BJ (cell line): ENCODE data around the gene RUNX1. TPM values are rescaled to one million over a fixed set of nuclear protein-coding genes. Genes with fewer than 3 reads are reported as not detected.

Source experiments
- CTCF ChIA-PET: fragments of 350-600 bp; formaldehyde crosslinking; extraction: SDS; loops from one replicate; lab custom pipeline; 2021; ENCODE audit warnings: antibody characterized with exemption, inconsistent platforms; lab: Yijun Ruan, JAX
- POLR2A ChIA-PET: fragments of 300-600 bp; sonication (Branson Sonifier 250); formaldehyde crosslinking; extraction: SDS; loops from one replicate; lab custom pipeline; 2021; ENCODE audit warnings: antibody characterized with exemption; lab: Charles Lee
- DNase-seq: peaks from one replicate; pipeline ENCODE4 v3.0.0-alpha.2; 2011; ENCODE audit warnings: low read depth
- H3K27me3 ChIP-seq: 2 replicates; pipeline ENCODE4 v1.6.0; 2011; ENCODE audit warnings: low read length; ENCODE audit not compliant: control insufficient read depth, insufficient read depth
- H3K36me3 ChIP-seq: 2 replicates; pipeline ENCODE4 v1.5.1; 2011; ENCODE audit warnings: low read length; ENCODE audit not compliant: control insufficient read depth, insufficient read depth
- H3K4me3 ChIP-seq: 2 replicates; pipeline ENCODE4 v1.5.1; 2011; ENCODE audit warnings: low read depth, mild to moderate bottlenecking, control low read depth, low read length
- polyA plus RNA-seq: library from polyadenylated mRNA; depleted of rRNA; stranded (reverse); fragments of >200 nt; gene quantifications from 2 replicates; pipeline ENCODE4 v1.2.3, GENCODE V29; 2011
- TF ChIP-seq, protein P1 (sequence below): IDR thresholded peaks from 2 replicates; pipeline ENCODE4 v1.5.1; 2011; ENCODE audit warnings: low read depth, mild to moderate bottlenecking, control low read depth, inconsistent platforms, low read length, moderate library complexity; ENCODE audit not compliant: insufficient read depth

RUNX1 gene
- polyA plus RNA-seq, 1 experiment = 36.1 TPM

- CTCF ChIA-PET = interaction anchor here (1.5 to 1.7 kb wide), 2 partner anchors 28 to 64 kb away, joined by 3 to 5 read pairs; no protein-coding TSS in a partner anchor
Observed at GRCh38 chr21:34809822-34810221, 239.3 kb downstream of the RUNX1 start.

DNA sequence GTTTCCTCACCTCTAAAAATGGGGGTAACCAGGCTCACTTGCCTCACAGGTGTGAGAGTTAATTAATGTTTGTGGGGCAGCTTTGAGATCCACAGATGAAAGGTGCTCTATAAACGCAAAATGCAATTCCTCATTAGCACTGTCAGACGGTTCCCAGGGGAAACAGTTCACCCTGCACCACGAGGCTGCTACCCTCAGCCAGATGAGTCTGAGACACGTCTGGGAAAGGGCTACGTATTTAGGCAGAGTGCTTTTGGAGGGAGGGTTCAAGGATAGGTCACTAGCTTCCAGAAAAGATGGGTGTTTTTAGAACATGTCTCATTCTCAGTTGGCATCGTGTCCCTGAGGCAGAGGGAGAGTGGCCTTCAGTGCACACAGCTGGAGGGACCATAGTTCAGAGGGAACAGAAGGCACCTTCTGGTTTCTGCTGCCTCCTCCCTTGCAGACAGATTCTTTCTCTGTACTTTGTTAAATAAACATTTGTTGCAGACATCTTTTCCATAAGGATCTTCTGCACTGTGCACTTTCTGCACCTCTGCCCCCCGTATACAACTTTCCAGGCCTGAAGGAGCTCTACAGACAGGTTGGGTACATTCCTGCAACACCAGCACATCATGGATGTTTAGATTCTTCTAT, 240.4 kb downstream of the RUNX1 start:
- CTCF ChIA-PET = interaction anchor here (0.9 to 1.8 kb wide), 5 partner anchors 29 to 1304 kb away, joined by 3 to 6 read pairs (median 3); no protein-coding TSS in a partner anchor
- H3K36me3 ChIP-seq = peaks cover 13% of the 10 kb centered on the region
- H3K27me3 ChIP-seq = no peaks in the 10 kb centered on the region
- TF ChIP-seq, protein P1, sequence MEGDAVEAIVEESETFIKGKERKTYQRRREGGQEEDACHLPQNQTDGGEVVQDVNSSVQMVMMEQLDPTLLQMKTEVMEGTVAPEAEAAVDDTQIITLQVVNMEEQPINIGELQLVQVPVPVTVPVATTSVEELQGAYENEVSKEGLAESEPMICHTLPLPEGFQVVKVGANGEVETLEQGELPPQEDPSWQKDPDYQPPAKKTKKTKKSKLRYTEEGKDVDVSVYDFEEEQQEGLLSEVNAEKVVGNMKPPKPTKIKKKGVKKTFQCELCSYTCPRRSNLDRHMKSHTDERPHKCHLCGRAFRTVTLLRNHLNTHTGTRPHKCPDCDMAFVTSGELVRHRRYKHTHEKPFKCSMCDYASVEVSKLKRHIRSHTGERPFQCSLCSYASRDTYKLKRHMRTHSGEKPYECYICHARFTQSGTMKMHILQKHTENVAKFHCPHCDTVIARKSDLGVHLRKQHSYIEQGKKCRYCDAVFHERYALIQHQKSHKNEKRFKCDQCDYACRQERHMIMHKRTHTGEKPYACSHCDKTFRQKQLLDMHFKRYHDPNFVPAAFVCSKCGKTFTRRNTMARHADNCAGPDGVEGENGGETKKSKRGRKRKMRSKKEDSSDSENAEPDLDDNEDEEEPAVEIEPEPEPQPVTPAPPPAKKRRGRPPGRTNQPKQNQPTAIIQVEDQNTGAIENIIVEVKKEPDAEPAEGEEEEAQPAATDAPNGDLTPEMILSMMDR = no peak
- no peak for DNase-seq
- POLR2A ChIA-PET = interaction anchor here (0.5 kb wide), 1 partner anchor 507 kb away, joined by 4 read pairs; no protein-coding TSS in a partner anchor
- H3K4me3 ChIP-seq = no peak overlapping the region

More at GRCh38 chr21:34809822-34810221, 239.3 kb downstream of the RUNX1 start:
- no peak for DNase-seq
- no peaks in the 10 kb centered on the region for H3K27me3 ChIP-seq
- TF ChIP-seq, protein P1 = no peak
- no peak overlapping the region for H3K4me3 ChIP-seq
- peaks cover 15% of the 10 kb centered on the region for H3K36me3 ChIP-seq
- POLR2A ChIA-PET = no interaction called here

GRCh38 chr21:34807881-34808568, 241.1 kb downstream of the RUNX1 start:
- POLR2A ChIA-PET = interaction anchor here (0.5 kb wide), 1 partner anchor 506 kb away, joined by 4 read pairs; no protein-coding TSS in a partner anchor

GRCh38 chr21:34807146-34807880, 241.8 kb downstream of the RUNX1 start:
- Histone ChIP-seq H3K27me3 (no peaks in the 10 kb centered on the region), H3K4me3 (no peak overlapping the region), H3K36me3 (peaks cover 15% of the 10 kb centered on the region)
- DNase-seq = peak; percentile 70
- ChIA-PET POLR2A (no interaction called here), CTCF (interaction anchor here (0.8 to 1.8 kb wide), 3 partner anchors 51 to 1306 kb away, joined by 3 to 6 read pairs (median 3); no protein-coding TSS in a partner anchor)
- TF ChIP-seq, protein P1 = no peak

More at GRCh38 chr21:34807881-34808568, 241.1 kb downstream of the RUNX1 start:
- peak; percentile 81 for DNase-seq
- peaks cover 13% of the 10 kb centered on the region for H3K36me3 ChIP-seq
- H3K4me3 ChIP-seq = no peak overlapping the region
- TF ChIP-seq, protein P1 = no peak
- CTCF ChIA-PET = interaction anchor here (0.9 to 1.8 kb wide), 4 partner anchors 62 to 1305 kb away, joined by 3 to 6 read pairs (median 4); no protein-coding TSS in a partner anchor
- no peaks in the 10 kb centered on the region for H3K27me3 ChIP-seq
